ENCODE measurements around the gene KCNQ4. TPM values are rescaled to one million over a fixed set of nuclear protein-coding genes. Genes with fewer than 3 reads are reported as not detected.

The KCNQ4 gene
- total RNA-seq, 3 donors from 2014 or later (not counting 1 experiment from before 2014, with no cell fraction given), result 0.14 to 0.45 (median 0.35) TPM

- no peak overlapping the region for H3K27ac ChIP-seq (ENCODE audit: low read length)
- H3K36me3 ChIP-seq (ENCODE audit: control insufficient read depth, insufficient read depth, low read length), result peaks cover 83% of the 10 kb centered on the region
- Mint-ChIP-seq H3K4me3 (no peak overlapping the region), H3K4me1 (no peaks in the 10 kb centered on the region), H3K27ac (peak overlapping the region in 1 of 2 donors; percentile 29), H3K27me3 (ENCODE audit: low read depth in 2 of 2) (no peaks in the 10 kb centered on the region), H3K36me3 (peaks cover 16% of the 10 kb centered on the region), H3K9me3 (no peaks in the 10 kb centered on the region)
- H3K9me3 ChIP-seq (ENCODE audit: control insufficient read depth, insufficient read depth, low read length), result no peaks in the 10 kb centered on the region
- H3K4me3 ChIP-seq (ENCODE audit: low read length), result no peak overlapping the region
- no peaks in the 10 kb centered on the region for H3K4me1 ChIP-seq (ENCODE audit: control insufficient read depth, insufficient read depth, low read length)
- intact Hi-C loops (cut with micrococcal nuclease), result no loop called here
- TF ChIP-seq CTCF (IDR thresholded peaks at IDR 0.05), result no peak
- WGBS (ENCODE audit: insufficient coverage), result 99% methylated on average over 3 of the region's 3 CpGs
- no peaks in the 10 kb centered on the region for H3K27me3 ChIP-seq (ENCODE audit: control insufficient read depth, insufficient read depth, low read length)
- no peak for ATAC-seq
- DNase-seq, result no peak
Measured at GRCh38 chr1:40756523-40756922, 27.1 kb upstream of the KCNQ4 start.

- Mint-ChIP-seq H3K4me3 (no peak overlapping the region), H3K9me3 (no peaks in the 10 kb centered on the region), H3K27me3 (ENCODE audit: low read depth in 2 of 2) (no peaks in the 10 kb centered on the region), H3K27ac (no peak overlapping the region), H3K36me3 (peaks cover 16% of the 10 kb centered on the region), H3K4me1 (no peaks in the 10 kb centered on the region)
- no peaks in the 10 kb centered on the region for H3K4me1 ChIP-seq (ENCODE audit: control insufficient read depth, insufficient read depth, low read length)
- no peak for DNase-seq
- no peaks in the 10 kb centered on the region for H3K9me3 ChIP-seq (ENCODE audit: control insufficient read depth, insufficient read depth, low read length)
- TF ChIP-seq CTCF (IDR thresholded peaks at IDR 0.05), result no peak
- no peak overlapping the region for H3K27ac ChIP-seq (ENCODE audit: low read length)
- intact Hi-C loops (cut with micrococcal nuclease), result no loop called here
- no peak overlapping the region for H3K4me3 ChIP-seq (ENCODE audit: low read length)
- H3K27me3 ChIP-seq (ENCODE audit: control insufficient read depth, insufficient read depth, low read length), result no peaks in the 10 kb centered on the region
- ATAC-seq, result no peak
- peaks cover 88% of the 10 kb centered on the region for H3K36me3 ChIP-seq (ENCODE audit: control insufficient read depth, insufficient read depth, low read length)
- 97% methylated on average over 8 of the region's 8 CpGs for WGBS (ENCODE audit: insufficient coverage)
Measured at GRCh38 chr1:40757084-40757483, 26.5 kb upstream of the KCNQ4 start.

- no peak for DNase-seq
- TF ChIP-seq CTCF (IDR thresholded peaks at IDR 0.05), result no peak
- WGBS (ENCODE audit: insufficient coverage), result 97% methylated on average over 7 of the region's 7 CpGs
- no peaks in the 10 kb centered on the region for H3K27me3 Mint-ChIP-seq (ENCODE audit: low read depth in 2 of 2)
- peaks cover 16% of the 10 kb centered on the region for H3K36me3 Mint-ChIP-seq
- H3K4me1 Mint-ChIP-seq, result no peaks in the 10 kb centered on the region
- no peaks in the 10 kb centered on the region for H3K9me3 Mint-ChIP-seq
- intact Hi-C loops (cut with micrococcal nuclease), result no loop called here
- no peaks in the 10 kb centered on the region for H3K27me3 ChIP-seq (ENCODE audit: control insufficient read depth, insufficient read depth, low read length)
- H3K4me3 ChIP-seq (ENCODE audit: low read length), result no peak overlapping the region
- H3K27ac ChIP-seq (ENCODE audit: low read length), result no peak overlapping the region
- H3K4me3 Mint-ChIP-seq, result no peak overlapping the region
- no peak for ATAC-seq
- peak overlapping the region in 1 of 2 donors; percentile 40 for H3K27ac Mint-ChIP-seq
- peaks cover 90% of the 10 kb centered on the region for H3K36me3 ChIP-seq (ENCODE audit: control insufficient read depth, insufficient read depth, low read length)
- H3K4me1 ChIP-seq (ENCODE audit: control insufficient read depth, insufficient read depth, low read length), result no peaks in the 10 kb centered on the region
- no peaks in the 10 kb centered on the region for H3K9me3 ChIP-seq (ENCODE audit: control insufficient read depth, insufficient read depth, low read length)
Measured at GRCh38 chr1:40758004-40758403, 25.6 kb upstream of the KCNQ4 start.

- Mint-ChIP-seq H3K27me3 (ENCODE audit: low read depth in 2 of 2) (no peaks in the 10 kb centered on the region), H3K4me3 (no peak overlapping the region), H3K4me1 (peaks cover 5 to 6% of the 10 kb centered on the region in 2 donors), H3K27ac (peak overlapping the region in 1 of 2 donors; percentile 40), H3K9me3 (no peaks in the 10 kb centered on the region), H3K36me3 (peaks cover 16% of the 10 kb centered on the region)
- TF ChIP-seq CTCF (IDR thresholded peaks at IDR 0.05), result no peak
- Histone ChIP-seq H3K4me3 (ENCODE audit: low read length) (no peak overlapping the region), H3K9me3 (ENCODE audit: control insufficient read depth, insufficient read depth, low read length) (no peaks in the 10 kb centered on the region), H3K27me3 (ENCODE audit: control insufficient read depth, insufficient read depth, low read length) (no peaks in the 10 kb centered on the region), H3K27ac (ENCODE audit: low read length) (no peak overlapping the region), H3K36me3 (ENCODE audit: control insufficient read depth, insufficient read depth, low read length) (peaks cover 85% of the 10 kb centered on the region), H3K4me1 (ENCODE audit: control insufficient read depth, insufficient read depth, low read length) (peaks cover 3% of the 10 kb centered on the region)
- ATAC-seq, result no peak
- DNase-seq, result no peak
- 100% methylated on average over 4 of the region's 6 CpGs for WGBS (ENCODE audit: insufficient coverage)
- intact Hi-C loops (cut with micrococcal nuclease), result no loop called here
Measured at GRCh38 chr1:40758578-40759343, 24.8 kb upstream of the KCNQ4 start.

All from natural killer cell (primary cell).